Nephron progenitor cell (in vitro differentiated cells): ENCODE measurements around the gene MAN1C1.

Experiments
- DNase-seq: peaks from one replicate; pipeline ENCODE4 v3.0.0; 2021
- H3K27ac Mint-ChIP-seq: 2 replicates; pipeline ENCODE4 v1.8.0; 2021; ENCODE audit warnings: mild to moderate bottlenecking, moderate library complexity, mixed read lengths
- H3K27me3 Mint-ChIP-seq: 2 replicates; pipeline ENCODE4 v1.8.0; 2021; ENCODE audit warnings: mild to moderate bottlenecking, low read depth, mixed read lengths; ENCODE audit not compliant: poor library complexity
- H3K36me3 Mint-ChIP-seq: 2 replicates; pipeline ENCODE4 v1.8.0; 2021; ENCODE audit warnings: low read depth, mixed read lengths
- H3K4me1 Mint-ChIP-seq: 2 replicates; pipeline ENCODE4 v1.8.0; 2021; ENCODE audit warnings: mixed read lengths
- H3K4me3 Mint-ChIP-seq: 2 replicates; pipeline ENCODE4 v1.8.0; 2021; ENCODE audit warnings: mild to moderate bottlenecking, moderate library complexity, mixed read lengths
- H3K9me3 Mint-ChIP-seq: 2 replicates; pipeline ENCODE4 v1.8.0; 2021; ENCODE audit warnings: mild to moderate bottlenecking, moderate library complexity, mixed read lengths
- TF ChIP-seq, protein P1 (sequence below): fragments of 200-600 bp; sonication (generic); IDR thresholded peaks from 2 replicates; pipeline ENCODE4 v1.5.0; 2021; ENCODE audit warnings: antibody characterized with exemption

MAN1C1 gene

DNA sequence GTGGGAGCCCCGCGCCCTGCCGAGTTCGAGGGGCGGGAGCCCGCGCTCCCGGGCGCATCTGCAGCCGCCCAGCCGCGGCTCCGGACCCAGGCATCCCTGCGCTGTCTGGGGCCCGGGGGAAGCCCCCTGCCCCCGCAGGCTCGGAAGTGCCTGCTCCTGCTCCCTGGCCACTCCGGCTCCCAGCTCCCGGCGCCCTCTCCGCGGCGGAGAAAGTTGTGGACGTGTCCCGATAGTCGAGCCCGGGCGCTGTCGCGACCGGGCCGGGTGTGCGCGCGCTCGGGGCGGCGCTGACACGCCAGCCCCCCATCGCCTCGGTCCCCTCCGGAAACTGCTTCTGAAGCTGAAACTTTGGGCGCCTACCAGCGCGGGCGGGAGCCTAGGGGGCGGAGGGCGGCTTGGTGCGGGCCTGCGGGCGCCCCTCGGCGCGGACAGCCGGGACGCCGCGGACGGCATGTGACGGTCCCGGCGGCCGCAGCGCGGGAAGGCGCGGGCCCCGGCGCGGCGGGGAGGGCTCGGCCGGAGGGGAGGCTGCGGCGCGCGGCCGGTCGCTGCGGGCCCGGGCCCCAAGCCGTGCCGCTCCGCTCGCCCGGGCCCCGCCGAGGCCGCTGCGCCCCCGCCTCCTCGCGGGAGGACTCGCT, 515 bp downstream of the MAN1C1 start:
- Mint-ChIP-seq H3K27me3 (peaks cover 83% of the 10 kb centered on the region), H3K4me1 (peaks cover 29% of the 10 kb centered on the region), H3K9me3 (no peaks in the 10 kb centered on the region), H3K36me3 (no peaks in the 10 kb centered on the region), H3K4me3 (no peak overlapping the region), H3K27ac (no peak overlapping the region)
- peak; percentile 39 for DNase-seq
- TF ChIP-seq, protein P1, sequence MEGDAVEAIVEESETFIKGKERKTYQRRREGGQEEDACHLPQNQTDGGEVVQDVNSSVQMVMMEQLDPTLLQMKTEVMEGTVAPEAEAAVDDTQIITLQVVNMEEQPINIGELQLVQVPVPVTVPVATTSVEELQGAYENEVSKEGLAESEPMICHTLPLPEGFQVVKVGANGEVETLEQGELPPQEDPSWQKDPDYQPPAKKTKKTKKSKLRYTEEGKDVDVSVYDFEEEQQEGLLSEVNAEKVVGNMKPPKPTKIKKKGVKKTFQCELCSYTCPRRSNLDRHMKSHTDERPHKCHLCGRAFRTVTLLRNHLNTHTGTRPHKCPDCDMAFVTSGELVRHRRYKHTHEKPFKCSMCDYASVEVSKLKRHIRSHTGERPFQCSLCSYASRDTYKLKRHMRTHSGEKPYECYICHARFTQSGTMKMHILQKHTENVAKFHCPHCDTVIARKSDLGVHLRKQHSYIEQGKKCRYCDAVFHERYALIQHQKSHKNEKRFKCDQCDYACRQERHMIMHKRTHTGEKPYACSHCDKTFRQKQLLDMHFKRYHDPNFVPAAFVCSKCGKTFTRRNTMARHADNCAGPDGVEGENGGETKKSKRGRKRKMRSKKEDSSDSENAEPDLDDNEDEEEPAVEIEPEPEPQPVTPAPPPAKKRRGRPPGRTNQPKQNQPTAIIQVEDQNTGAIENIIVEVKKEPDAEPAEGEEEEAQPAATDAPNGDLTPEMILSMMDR, result no peak

DNA sequence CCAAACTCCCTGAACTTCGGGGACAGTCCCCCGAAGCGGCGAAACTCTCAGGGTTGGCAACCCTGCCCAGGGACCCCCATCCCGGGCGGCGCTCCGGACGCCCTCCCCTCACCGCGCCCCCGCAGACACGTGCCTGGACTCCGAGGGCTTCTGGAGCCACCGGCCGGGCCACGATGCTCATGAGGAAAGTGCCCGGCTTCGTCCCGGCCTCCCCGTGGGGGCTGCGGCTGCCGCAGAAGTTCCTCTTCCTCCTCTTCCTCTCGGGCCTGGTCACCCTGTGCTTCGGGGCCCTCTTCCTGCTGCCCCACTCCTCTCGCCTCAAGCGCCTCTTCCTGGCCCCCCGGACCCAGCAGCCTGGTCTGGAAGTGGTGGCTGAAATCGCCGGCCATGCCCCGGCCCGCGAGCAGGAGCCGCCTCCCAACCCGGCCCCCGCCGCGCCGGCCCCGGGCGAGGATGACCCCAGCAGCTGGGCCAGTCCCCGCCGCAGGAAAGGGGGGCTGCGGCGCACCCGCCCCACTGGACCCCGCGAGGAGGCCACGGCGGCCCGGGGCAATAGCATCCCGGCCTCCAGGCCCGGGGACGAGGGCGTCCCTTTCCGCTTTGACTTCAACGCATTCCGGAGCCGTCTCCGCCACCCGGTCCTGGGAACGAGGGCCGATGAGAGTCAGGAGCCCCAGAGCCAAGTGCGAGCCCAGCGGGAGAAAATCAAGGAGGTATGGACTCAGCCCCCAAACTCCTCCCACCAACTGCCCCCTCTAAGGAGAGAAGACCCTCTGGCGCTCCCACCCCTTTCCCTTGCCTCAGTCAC, 1.2 kb downstream of the MAN1C1 start:
- Mint-ChIP-seq H3K27me3 (peaks cover 81% of the 10 kb centered on the region), H3K27ac (no peak overlapping the region), H3K4me3 (peak overlapping the region; percentile 78), H3K9me3 (no peaks in the 10 kb centered on the region), H3K36me3 (no peaks in the 10 kb centered on the region), H3K4me1 (peaks cover 33% of the 10 kb centered on the region)
- DNase-seq, result peak; percentile 46
- TF ChIP-seq, protein P1, result no peak

- no peaks in the 10 kb centered on the region for H3K9me3 Mint-ChIP-seq
- peak overlapping the region; percentile 78 for H3K4me3 Mint-ChIP-seq
- H3K27ac Mint-ChIP-seq, result no peak overlapping the region
- H3K27me3 Mint-ChIP-seq, result peaks cover 81% of the 10 kb centered on the region
- no peak for DNase-seq
- TF ChIP-seq, protein P1, result no peak
- H3K36me3 Mint-ChIP-seq, result no peaks in the 10 kb centered on the region
- H3K4me1 Mint-ChIP-seq, result peaks cover 38% of the 10 kb centered on the region
These were observed 1.8 kb downstream of the MAN1C1 start for GRCh38 chr1:25618433-25618808.

DNA sequence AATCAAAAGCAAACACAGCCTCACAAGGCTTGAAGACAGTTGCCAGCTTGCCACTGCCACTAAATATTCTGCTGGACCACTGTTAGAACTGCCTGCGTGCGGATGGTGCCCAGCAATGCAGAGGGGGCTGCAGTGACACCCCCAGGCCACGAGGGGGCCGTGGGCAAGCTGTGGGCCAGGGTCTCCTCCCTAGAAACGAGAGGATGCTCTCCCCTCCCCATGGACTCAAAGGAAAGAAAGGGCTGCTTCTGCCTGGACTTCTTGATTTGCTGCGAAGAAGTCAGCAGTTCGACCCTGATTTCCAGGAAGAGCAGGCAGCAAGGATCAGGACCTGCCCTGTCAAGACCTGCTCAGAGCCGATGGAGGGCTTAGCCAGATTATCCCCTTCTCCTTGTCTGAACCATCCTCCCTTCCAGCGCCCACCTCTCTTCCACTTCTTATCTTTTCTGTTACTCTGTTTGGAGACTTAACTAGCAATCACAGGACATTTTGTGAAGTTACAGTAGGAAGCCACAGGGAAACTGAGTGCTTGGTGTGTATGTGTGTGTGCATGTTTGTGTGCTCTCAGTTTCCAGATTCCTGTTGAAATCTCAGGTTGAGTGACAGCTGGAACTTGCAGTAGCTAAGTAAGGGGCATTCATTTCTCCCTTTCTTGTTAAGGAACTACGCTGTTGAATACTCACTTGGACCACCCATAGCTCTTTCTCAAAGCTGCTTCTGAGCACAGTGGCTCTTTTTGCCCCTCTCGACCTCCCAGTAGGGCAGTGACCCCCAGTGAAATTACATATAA, 2.7 kb downstream of the MAN1C1 start:
- TF ChIP-seq, protein P1, result peak; percentile 99
- Mint-ChIP-seq H3K27ac (no peak overlapping the region), H3K27me3 (peaks cover 81% of the 10 kb centered on the region), H3K36me3 (no peaks in the 10 kb centered on the region), H3K4me3 (no peak overlapping the region), H3K4me1 (peaks cover 38% of the 10 kb centered on the region), H3K9me3 (no peaks in the 10 kb centered on the region)
- peak; percentile 82 for DNase-seq

GRCh38 chr1:25620211-25620610, 3.6 kb downstream of the MAN1C1 start:
- H3K9me3 Mint-ChIP-seq, result no peaks in the 10 kb centered on the region
- DNase-seq, result no peak
- no peak overlapping the region for H3K4me3 Mint-ChIP-seq
- peaks cover 34% of the 10 kb centered on the region for H3K4me1 Mint-ChIP-seq
- peaks cover 78% of the 10 kb centered on the region for H3K27me3 Mint-ChIP-seq
- no peak overlapping the region for H3K27ac Mint-ChIP-seq
- TF ChIP-seq, protein P1, result no peak
- no peaks in the 10 kb centered on the region for H3K36me3 Mint-ChIP-seq
